Neural crest cell (in vitro differentiated cells): ENCODE results near the gene CALHM1. TPM values are rescaled to one million over a fixed set of nuclear protein-coding genes. Genes with fewer than 3 reads are reported as not detected.

Source experiments
- DNase-seq: peaks from one replicate; pipeline ENCODE4 v3.0.0; 2021; ENCODE audit warnings: low read depth, mixed read lengths, low spot score
- H3K27ac Mint-ChIP-seq: one replicate; pipeline ENCODE4 v1.8.0; 2021; ENCODE audit warnings: mild to moderate bottlenecking, mixed read lengths; ENCODE audit not compliant: unreplicated experiment
- H3K27me3 Mint-ChIP-seq: 2 replicates; pipeline ENCODE4 v1.8.0; 2021; ENCODE audit warnings: low read depth, mild to moderate bottlenecking, mixed read lengths
- H3K36me3 Mint-ChIP-seq: 2 replicates; pipeline ENCODE4 v1.8.0; 2021; ENCODE audit warnings: low read depth, mild to moderate bottlenecking, mixed read lengths
- H3K4me1 Mint-ChIP-seq: 2 replicates; pipeline ENCODE4 v1.8.0; 2021; ENCODE audit warnings: mixed read lengths
- H3K4me3 Mint-ChIP-seq: one replicate; pipeline ENCODE4 v1.8.0; 2021; ENCODE audit warnings: mild to moderate bottlenecking, mixed read lengths
- H3K9me3 Mint-ChIP-seq: 2 replicates; pipeline ENCODE4 v1.8.0; 2021; ENCODE audit warnings: mixed read lengths
- total RNA-seq: library from RNA; stranded (reverse); gene quantifications from 2 replicates; pipeline ENCODE4 v1.2.1, GENCODE V29; 2021
- TF ChIP-seq, protein P1 (sequence below): fragments of 200-600 bp; sonication (generic); conservative IDR thresholded peaks from 2 replicates; pipeline ENCODE4 v1.5.0; 2021; ENCODE audit warnings: antibody characterized with exemption, mild to moderate bottlenecking

Gene CALHM1
- total RNA-seq, 1 donor from 2014 or later, result not detected

DNA sequence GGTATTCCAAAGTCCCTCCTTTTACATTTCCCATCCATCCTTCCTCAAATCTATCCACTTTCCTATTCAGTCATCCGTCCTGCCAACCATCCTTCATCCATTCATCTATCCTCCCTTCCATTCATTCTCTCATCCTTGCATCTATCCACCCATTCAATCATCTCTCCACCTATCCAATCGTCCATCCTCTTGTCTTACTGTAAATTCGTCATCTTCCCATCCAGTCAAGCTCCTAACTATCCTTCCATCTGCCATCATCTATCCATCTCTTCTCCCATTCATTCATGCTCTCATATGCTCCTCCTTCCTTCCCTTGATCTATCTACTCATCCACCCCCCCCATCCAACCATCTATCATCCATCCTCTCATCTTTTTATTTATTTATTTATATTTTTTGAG lies 15.4 kb upstream of the CALHM1 start:
- peaks cover 6% of the 10 kb centered on the region for H3K27me3 Mint-ChIP-seq
- no peaks in the 10 kb centered on the region for H3K9me3 Mint-ChIP-seq
- no peak for DNase-seq
- TF ChIP-seq, protein P1, sequence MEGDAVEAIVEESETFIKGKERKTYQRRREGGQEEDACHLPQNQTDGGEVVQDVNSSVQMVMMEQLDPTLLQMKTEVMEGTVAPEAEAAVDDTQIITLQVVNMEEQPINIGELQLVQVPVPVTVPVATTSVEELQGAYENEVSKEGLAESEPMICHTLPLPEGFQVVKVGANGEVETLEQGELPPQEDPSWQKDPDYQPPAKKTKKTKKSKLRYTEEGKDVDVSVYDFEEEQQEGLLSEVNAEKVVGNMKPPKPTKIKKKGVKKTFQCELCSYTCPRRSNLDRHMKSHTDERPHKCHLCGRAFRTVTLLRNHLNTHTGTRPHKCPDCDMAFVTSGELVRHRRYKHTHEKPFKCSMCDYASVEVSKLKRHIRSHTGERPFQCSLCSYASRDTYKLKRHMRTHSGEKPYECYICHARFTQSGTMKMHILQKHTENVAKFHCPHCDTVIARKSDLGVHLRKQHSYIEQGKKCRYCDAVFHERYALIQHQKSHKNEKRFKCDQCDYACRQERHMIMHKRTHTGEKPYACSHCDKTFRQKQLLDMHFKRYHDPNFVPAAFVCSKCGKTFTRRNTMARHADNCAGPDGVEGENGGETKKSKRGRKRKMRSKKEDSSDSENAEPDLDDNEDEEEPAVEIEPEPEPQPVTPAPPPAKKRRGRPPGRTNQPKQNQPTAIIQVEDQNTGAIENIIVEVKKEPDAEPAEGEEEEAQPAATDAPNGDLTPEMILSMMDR, result no peak
- no peak overlapping the region for H3K4me3 Mint-ChIP-seq
- H3K27ac Mint-ChIP-seq, result no peak overlapping the region
- H3K36me3 Mint-ChIP-seq, result no peaks in the 10 kb centered on the region
- H3K4me1 Mint-ChIP-seq, result no peaks in the 10 kb centered on the region

DNA sequence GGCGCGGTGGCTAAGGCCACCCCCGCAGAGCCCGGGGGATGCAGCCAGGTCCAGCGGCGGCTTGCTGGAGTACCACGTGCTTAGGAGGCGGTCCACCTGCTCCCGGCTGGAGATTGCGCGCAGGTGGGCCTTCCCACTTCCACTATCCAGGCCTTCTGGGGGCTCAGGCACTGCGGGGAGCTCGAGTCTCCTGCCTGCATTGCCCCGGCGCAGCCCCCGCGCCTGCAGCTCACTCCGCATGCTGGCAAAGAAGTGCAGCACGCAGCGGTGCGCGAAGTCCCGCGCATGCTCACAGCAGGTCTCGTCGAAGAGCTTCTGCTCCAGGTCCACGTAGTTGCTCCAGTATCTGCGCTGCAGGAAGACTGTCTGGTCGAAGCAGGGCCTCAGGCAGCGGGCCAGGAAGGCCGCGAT lies 14.6 kb upstream of the CALHM1 start:
- H3K36me3 Mint-ChIP-seq, result no peaks in the 10 kb centered on the region
- no peak overlapping the region for H3K27ac Mint-ChIP-seq
- H3K9me3 Mint-ChIP-seq, result no peaks in the 10 kb centered on the region
- H3K4me3 Mint-ChIP-seq, result no peak overlapping the region
- no peak for DNase-seq
- TF ChIP-seq, protein P1, result no peak
- H3K27me3 Mint-ChIP-seq, result peaks cover 6% of the 10 kb centered on the region
- no peaks in the 10 kb centered on the region for H3K4me1 Mint-ChIP-seq

DNA sequence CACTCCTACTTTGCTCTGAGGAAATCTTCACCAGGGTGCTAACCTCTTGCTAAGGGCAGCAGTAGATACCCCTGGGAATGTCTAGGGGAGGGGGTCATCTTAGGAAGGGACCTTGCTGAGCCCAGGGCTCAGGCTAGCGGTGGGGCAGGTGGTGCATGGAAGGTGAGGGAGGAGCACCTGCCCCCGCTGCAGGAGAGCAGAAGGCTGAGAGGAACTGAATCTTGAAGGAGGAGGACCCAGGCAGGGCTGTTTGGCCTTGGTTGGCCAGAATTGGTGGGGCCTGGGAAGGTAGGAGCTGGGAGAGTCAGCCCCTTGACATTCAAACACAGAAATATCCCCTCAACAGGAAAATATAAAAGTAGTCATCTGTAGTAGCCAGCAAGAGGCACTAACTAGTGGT lies 13.3 kb upstream of the CALHM1 start:
- DNase-seq, result no peak
- no peak overlapping the region for H3K27ac Mint-ChIP-seq

DNA sequence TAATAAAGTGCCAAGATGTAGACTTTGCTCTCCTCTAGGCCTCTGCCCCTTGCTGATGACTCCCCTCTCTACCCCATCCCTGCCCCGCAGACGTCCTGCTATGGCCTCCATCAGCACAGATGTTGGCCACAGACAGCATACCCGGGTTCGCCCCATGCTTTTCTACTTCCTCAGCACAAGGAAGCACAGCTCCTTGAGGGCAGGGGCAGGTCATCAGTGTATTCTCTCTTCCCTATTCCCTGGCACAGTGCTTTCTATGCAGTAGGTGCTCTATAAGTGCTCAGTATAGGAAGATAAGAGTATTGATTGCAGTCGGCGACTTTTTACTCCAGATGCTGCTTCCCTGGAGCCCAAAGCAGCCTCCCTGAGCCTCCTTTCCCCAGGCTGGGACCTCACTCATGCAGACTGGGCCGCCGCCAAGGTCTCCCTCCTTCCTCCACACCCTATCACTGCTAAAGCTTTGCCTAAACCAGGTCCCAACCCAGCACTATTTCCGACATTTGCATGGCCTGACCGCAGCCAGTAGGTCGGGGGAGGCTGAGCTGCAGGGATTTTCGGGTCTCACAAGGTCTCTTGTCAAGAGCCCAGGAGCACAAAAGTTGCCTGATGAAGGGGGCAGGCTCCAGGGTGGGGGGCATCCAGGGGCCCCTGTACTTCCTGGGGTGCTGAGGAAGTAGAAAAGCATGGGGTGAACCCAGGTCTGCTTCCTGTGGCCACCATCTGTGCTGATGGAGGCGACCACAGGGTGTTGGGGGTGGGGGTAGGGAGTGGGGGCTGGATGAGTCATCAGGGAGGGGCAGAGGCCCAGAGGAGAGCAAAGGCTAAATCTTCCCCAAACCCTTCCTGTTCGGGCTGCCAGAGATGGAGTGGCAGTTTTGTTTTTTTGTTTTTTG lies 12.3 kb upstream of the CALHM1 start:
- peaks cover 6% of the 10 kb centered on the region for H3K27me3 Mint-ChIP-seq
- H3K9me3 Mint-ChIP-seq, result no peaks in the 10 kb centered on the region
- TF ChIP-seq, protein P1, result no peak
- no peaks in the 10 kb centered on the region for H3K36me3 Mint-ChIP-seq
- no peak overlapping the region for H3K27ac Mint-ChIP-seq
- no peak overlapping the region for H3K4me3 Mint-ChIP-seq
- no peaks in the 10 kb centered on the region for H3K4me1 Mint-ChIP-seq
- no peak for DNase-seq

More for the DNA sequence above, 13.3 kb upstream of the CALHM1 start:
- Mint-ChIP-seq H3K27me3 (peaks cover 6% of the 10 kb centered on the region), H3K9me3 (no peaks in the 10 kb centered on the region), H3K4me3 (no peak overlapping the region), H3K4me1 (no peaks in the 10 kb centered on the region), H3K36me3 (no peaks in the 10 kb centered on the region)
- TF ChIP-seq, protein P1, result no peak

DNA sequence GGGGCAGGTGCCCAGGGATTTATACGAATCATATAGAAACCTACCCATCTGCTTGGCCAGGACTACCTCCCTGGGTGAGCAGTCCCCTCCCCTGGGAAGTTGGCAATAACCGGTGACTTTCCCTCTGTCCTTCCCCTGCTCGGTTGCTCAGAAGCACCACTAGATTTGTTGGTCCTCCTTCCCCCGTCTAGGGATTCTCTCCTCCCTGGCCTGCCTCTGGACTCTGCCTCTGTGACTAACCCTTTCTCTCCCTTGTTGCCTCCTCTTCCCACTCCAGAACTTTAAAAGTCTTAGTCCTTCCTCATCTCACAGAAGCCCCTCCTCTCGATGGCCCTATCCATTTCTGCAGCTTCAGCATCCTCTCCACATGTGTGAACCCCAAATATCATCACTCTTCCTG lies 10.5 kb upstream of the CALHM1 start:
- H3K4me1 Mint-ChIP-seq, result no peaks in the 10 kb centered on the region
- no peak overlapping the region for H3K27ac Mint-ChIP-seq
- TF ChIP-seq, protein P1, result no peak
- H3K4me3 Mint-ChIP-seq, result no peak overlapping the region
- H3K9me3 Mint-ChIP-seq, result no peaks in the 10 kb centered on the region
- H3K27me3 Mint-ChIP-seq, result peaks cover 6% of the 10 kb centered on the region
- H3K36me3 Mint-ChIP-seq, result no peaks in the 10 kb centered on the region
- no peak for DNase-seq
